ENCODE measurements around the gene CCDC197.

- TF ChIP-seq CTCF (IDR thresholded peaks at IDR 0.05; ENCODE audit: borderline replicate concordance, extremely low read depth, low read length, poor library complexity, severe bottlenecking) (no peak), EZH2 (IDR thresholded peaks at IDR 0.05; ENCODE audit: borderline replicate concordance, low read depth, low read length, severe bottlenecking) (no peak)
Observed at GRCh38 chr14:94016446-94016976, 19.4 kb downstream of the CCDC197 start.

Measured in DND-41 (cell line).